ENCODE data around the gene IRS2. TPM values are rescaled to one million over a fixed set of nuclear protein-coding genes. Genes with fewer than 3 reads are reported as not detected.

The IRS2 gene
- total and polyA plus RNA-seq, 8 donors = 2.8 to 9.8 (median 4.9) TPM

DNA sequence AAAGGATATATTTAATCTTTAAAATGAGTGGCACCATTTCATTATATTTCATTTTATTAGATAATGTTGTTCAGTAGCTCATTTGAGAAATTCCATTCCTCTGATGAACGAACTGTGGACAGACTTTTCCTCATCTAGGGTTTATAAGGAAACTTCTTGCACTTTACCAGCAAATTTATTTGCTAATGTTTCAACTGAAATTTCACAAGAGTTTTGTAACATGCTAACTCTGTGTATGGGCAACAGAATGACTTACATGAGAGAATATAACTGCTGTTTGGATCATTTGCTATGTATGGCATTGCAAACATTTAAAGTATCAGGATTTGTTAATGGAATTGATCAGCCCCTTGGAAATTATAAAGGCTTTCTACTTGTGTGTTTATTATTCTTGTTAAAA is 3.7 kb upstream of the IRS2 start:
- Histone ChIP-seq H3K27ac (no peak overlapping the region), H3K36me3 (no peaks in the 10 kb centered on the region), H3K4me3 (peak overlapping the region in 1 of 4 donors; percentile 2), H3K4me1 (peaks cover 4 to 15% (median 7%) of the 10 kb centered on the region in 3 donors), H3K9me3 (no peaks in the 10 kb centered on the region), H3K27me3 (no peaks in the 10 kb centered on the region)
- FAIRE-seq (no peak), DNase-seq (no peak), ATAC-seq (no peak)
- intact Hi-C loops (cut with DNase I) = no loop called here
- TF ChIP-seq, protein P1, sequence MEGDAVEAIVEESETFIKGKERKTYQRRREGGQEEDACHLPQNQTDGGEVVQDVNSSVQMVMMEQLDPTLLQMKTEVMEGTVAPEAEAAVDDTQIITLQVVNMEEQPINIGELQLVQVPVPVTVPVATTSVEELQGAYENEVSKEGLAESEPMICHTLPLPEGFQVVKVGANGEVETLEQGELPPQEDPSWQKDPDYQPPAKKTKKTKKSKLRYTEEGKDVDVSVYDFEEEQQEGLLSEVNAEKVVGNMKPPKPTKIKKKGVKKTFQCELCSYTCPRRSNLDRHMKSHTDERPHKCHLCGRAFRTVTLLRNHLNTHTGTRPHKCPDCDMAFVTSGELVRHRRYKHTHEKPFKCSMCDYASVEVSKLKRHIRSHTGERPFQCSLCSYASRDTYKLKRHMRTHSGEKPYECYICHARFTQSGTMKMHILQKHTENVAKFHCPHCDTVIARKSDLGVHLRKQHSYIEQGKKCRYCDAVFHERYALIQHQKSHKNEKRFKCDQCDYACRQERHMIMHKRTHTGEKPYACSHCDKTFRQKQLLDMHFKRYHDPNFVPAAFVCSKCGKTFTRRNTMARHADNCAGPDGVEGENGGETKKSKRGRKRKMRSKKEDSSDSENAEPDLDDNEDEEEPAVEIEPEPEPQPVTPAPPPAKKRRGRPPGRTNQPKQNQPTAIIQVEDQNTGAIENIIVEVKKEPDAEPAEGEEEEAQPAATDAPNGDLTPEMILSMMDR (IDR thresholded peaks at IDR 0.05) = no peak
- 42 to 58% methylated on average over 1 of the region's 1 CpG for WGBS, 2 donors

DNA sequence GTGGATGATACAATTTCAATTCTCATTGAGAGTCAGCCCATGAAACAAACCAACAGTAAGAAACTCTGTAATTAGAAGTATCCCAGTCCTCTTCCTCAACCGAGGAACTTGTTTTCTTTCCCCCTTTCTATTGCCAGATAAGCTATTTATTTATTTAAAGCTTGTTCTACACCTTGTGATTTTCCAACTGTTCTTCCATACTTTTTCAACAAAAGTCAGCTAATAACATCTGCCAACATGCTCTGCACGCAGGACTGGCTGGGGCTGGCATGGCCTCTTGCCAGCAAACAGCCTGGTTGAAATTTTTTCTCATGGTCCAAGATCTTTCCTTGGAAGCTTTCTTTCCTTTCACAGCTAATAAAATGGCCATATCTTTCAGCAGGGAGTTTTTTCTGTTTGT is 2.9 kb upstream of the IRS2 start:
- 3 to 8% methylated on average over 2 of the region's 2 CpGs for WGBS, 2 donors

DNA sequence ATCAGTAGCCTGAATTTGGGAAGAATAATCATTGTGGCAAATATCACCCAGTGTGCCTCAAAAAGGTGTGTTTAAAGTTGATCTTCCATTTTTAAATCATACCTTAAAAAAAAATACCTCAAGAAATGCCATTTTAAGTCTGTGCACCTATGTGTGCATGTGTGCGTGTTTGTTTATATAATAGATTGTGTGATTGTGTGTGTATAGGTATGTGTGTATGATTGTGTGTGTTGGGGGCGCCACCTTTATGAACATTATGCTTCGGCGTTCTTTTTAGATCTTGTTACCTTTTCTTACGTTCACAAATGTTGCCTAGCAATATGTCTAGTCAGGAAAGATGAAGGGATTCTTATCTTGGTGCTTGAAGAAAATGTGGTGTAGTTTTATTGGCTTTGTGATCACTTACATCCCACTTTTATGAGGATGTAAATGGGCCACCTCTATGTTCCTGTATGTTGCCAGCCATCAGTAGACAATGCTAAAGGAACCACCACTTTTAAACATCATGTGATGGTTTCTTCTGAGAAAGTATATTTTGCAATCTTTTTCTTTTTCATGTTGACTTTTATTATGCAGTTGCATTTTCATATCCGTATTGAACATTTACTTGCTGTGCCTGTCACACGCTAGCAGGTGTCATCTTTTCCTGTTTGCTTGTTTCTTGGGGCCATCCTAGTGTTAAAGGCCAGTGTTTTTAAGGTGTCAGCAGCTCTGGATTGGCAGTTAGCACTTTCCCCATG is 2.2 kb upstream of the IRS2 start:
- peaks cover 4 to 15% (median 7%) of the 10 kb centered on the region in 3 donors for H3K4me1 ChIP-seq
- H3K9me3 ChIP-seq = no peaks in the 10 kb centered on the region
- WGBS, 2 donors = 69 to 73% methylated on average over 7 of the region's 7 CpGs
- no peak for ATAC-seq
- DNase-seq = no peak
- peaks cover 0 to 6% (median 0%) of the 10 kb centered on the region in 3 donors for H3K36me3 ChIP-seq
- peak overlapping the region in 1 of 4 donors; percentile 19 for H3K27ac ChIP-seq
- H3K4me3 ChIP-seq = no peak overlapping the region
- no peaks in the 10 kb centered on the region for H3K27me3 ChIP-seq
- intact Hi-C loops (cut with DNase I) = loop anchor here in 2 of 3 donors (10.0 kb wide), 3 partner anchors 634 to 834 kb away; no protein-coding TSS in a partner anchor
- TF ChIP-seq, protein P1 (IDR thresholded peaks at IDR 0.05) = no peak
- FAIRE-seq = no peak

More for the DNA sequence above, 2.9 kb upstream of the IRS2 start:
- peak in 1 of 6 donors; percentile 41 for DNase-seq
- FAIRE-seq = no peak
- intact Hi-C loops (cut with DNase I) = loop anchor here in 2 of 3 donors (10.0 kb wide), 3 partner anchors 634 to 834 kb away; no protein-coding TSS in a partner anchor
- Histone ChIP-seq H3K9me3 (no peaks in the 10 kb centered on the region), H3K4me3 (no peak overlapping the region), H3K27me3 (no peaks in the 10 kb centered on the region), H3K36me3 (no peaks in the 10 kb centered on the region), H3K4me1 (peaks cover 4 to 15% (median 7%) of the 10 kb centered on the region in 3 donors), H3K27ac (peak overlapping the region in 1 of 4 donors; percentile 19)
- TF ChIP-seq, protein P1 (IDR thresholded peaks at IDR 0.05) = no peak
- no peak for ATAC-seq

DNA sequence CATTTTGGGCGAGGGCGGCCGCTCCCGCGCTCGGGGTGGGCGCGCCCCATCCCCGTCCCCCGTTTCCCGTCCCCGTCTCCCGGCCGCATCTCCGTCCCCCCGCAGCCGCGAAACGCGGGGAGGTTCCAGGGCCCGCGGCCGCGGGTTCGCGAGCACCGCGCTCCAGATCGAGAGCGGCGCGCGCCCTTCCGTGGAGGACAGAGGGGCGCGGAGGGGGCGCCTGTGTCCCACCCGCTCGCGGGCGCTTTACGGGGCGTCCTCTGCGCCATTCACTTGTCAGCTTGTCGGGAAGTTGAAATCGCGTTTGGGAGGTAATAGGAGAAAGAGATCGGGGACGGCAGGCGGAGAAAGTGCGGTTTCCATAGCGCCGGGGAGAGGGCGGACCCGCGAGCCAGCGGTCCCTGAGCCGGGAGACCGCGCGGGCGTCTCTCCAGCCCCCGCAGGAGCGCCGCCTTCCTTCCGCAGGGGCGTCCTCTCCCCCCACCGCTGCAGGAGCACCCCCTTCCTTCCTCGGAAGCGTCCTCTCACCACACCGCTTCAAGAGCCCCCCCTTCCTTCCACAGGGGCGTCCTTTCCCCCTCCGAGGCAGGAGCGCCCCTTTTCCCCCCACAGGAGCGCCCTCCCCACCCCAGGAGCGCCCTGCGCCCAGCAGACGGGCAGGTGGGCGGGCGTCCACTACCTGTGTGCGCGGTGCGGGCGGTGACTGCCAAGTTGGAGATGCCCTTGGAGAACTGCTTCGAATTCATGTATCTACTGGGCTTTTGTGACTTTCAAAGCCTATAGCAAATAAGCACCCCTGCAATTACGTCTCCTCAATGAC is 962 bp upstream of the IRS2 start:
- intact Hi-C loops (cut with DNase I) = loop anchor here in 2 of 3 donors (10.0 kb wide), 3 partner anchors 633 to 833 kb away; no protein-coding TSS in a partner anchor
- no peaks in the 10 kb centered on the region for H3K9me3 ChIP-seq
- DNase-seq (peak in 5 of 6 donors; percentile 34 to 80 (median 61)), ATAC-seq (peak; percentile 17 to 36 (median 30)), FAIRE-seq (no peak)
- peak overlapping the region; percentile 55 to 84 (median 76) for H3K4me3 ChIP-seq
- peak overlapping the region; percentile 73 to 90 (median 86) for H3K27ac ChIP-seq
- H3K27me3 ChIP-seq = no peaks in the 10 kb centered on the region
- WGBS, 2 donors = 0 to 1% methylated on average over 79 to 86 of the region's 86 CpGs
- TF ChIP-seq, protein P1 (IDR thresholded peaks at IDR 0.05) = no peak
- peaks cover 0 to 15% (median 0%) of the 10 kb centered on the region in 3 donors for H3K36me3 ChIP-seq
- peaks cover 4 to 15% (median 7%) of the 10 kb centered on the region in 3 donors for H3K4me1 ChIP-seq

Data from pancreas (tissue), 10 donors.